HL-60/S4 treated with phorbol 12-myristate 13-acetate at 8.2 ng/mL for 4 days and 3 days (cell line): Measurements from ENCODE around the gene CAPN5.

ENCODE experiments used
- in situ Hi-C: fragments of 300-500 bp; cut with MboI; formaldehyde crosslinking; loops from 2 replicates; pipeline ENCODE4 v1.15.0; 2022; ENCODE audit warnings: low sequenced_read_pairs

The CAPN5 gene

DNA sequence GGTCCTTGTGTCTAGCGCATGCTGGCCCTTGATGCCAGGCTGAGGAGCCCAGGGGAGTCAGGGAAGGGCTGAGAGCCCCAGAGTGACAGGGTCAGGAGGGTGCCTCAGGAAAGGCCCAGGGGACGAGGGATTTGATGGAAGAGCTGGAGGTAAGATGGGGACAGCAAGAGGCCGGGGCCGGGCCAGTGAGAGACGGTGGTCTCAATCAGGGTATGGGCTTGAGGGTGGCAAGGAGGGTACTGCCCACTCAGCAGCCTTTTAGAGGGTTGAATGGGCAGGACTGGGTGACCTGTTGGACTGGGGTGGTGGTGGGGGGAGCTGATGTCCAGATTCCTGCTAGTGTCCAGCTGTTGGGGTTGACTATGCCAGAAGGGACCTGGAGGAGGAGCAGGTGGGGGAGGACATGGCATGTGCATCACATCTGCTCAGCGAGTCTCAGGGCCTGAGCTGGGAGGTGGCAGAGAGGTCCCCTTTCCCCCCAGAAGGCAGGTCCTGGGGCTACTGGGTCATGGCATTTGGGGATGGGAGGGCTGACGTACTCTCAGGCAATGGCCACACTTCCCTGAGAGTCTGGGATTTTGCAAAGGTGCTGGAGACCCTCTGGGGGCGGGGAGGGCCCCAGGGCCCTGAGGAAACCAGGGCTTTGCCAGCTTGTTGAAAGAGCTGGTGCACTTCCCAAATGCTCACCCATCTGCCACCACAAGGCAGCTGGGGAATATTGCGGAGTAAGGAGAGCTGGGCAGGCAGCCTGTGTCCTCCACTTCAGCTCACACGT, 79.7 kb downstream of the CAPN5 start:
- in situ Hi-C loops = no loop called here

GRCh38 chr11:77147036-77147315, 80.2 kb downstream of the CAPN5 start:
- in situ Hi-C loops = no loop called here

DNA sequence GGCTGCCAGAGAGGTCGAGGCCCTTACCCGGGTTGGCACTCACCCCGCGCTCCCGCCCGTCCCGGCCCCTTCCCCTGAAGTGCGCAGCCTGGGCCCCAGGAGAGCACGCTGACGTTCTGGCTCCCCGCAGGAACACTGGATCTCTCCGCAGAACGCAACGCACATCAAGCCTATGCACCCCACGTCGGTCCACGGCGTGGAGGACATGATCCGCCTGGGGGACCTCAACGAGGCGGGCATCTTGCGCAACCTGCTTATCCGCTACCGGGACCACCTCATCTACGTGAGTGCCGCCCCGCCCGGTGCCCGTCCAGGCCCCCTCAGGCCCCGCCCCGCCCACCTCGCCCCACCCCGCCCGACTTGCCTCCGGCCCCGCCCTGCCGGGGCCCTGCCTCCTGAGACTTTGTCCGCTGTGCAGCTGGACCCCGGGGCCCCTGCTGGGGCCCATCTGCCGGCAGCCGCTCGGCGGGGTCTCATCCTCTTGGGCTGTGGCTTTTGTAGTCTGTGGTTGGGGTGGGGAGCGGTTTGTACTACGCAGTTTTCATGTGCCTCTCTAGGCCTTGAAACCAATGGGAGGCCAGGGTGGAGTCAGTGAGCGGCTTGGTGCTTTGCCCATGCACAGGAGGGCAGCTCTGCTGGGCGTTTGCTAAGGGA, 81.0 kb downstream of the CAPN5 start:
- in situ Hi-C loops = no loop called here

DNA sequence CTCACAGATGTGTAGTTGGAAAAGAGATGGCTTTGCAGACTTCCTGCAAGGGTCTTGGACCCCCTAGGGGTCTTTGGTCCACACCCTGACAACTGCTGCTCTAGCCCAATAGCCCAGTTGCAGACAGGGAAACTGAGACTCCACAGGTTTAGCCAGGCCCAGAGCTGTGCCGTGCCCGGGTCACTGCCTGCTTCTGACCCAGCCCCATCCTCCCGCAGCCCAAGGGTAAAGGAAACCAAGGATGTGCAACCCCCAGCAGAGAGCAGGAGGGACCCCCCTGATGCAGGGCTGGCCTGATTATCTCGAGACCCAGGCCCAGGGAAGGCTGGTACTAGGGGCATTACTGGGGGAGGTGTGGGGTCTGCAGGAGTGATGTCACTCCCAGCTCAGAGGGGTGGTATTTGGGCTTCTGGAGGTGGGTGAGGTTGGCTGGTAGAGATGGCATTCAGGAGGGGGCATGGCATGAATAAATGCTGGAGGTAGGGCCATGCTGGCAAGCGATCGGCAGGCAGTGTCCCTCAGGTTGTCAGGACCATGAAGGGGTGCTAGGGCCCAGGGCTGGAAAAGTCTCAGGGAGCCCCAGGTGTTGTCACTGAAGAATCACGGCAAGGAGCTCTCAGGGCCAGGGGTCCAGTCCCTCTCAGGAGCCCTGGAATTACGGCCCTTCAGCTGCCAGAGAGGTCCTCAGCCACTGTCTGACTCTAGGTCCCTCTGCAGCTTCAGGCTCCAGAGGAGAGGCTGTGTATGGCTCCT, 82.4 kb downstream of the CAPN5 start:
- in situ Hi-C loops = no loop called here

- in situ Hi-C loops = no loop called here
Measured at GRCh38 chr11:77149716-77150392, 83.1 kb downstream of the CAPN5 start.

DNA sequence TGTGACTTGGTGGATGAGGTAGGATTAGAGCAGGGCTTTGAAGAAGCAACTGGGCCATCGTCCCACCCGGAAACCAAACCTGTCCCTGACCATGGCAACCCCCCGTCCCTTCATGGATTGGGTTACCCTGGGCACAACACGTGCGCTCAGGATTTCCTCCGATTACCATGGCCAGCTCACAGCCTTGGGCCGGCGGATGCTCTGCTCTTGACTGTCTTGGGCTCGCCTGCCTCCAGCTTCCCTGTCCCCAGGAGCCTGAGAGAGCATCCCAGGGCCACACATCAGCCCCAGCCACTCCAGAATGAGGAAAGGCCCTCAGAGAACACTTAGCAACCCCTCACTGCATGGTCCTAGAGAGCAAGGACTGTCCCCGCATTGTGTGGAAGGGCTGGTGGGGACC, 84.1 kb downstream of the CAPN5 start:
- in situ Hi-C loops = no loop called here

GRCh38 chr11:77151804-77152509, 85.2 kb downstream of the CAPN5 start:
- in situ Hi-C loops = no loop called here

DNA sequence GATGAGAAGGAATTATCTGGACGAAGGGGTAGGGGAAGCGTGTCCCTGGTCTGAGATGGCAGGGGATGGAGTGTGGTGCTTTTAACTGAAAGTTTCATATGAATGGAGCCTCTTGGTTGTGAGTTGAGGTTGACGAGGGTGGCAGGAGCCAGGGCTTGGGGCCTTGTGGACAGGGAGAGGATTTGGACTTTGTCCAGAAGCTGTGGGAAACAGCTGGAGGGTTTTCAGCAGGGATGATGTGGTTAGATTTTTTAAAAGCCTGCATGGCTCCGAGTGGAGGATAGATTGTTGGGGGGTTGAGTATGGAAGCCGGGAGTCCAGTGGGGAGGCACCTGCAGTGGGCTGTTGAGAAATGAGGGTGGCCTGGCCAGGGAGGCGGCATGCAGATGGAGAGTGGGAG, 86.1 kb downstream of the CAPN5 start:
- in situ Hi-C loops = no loop called here

DNA sequence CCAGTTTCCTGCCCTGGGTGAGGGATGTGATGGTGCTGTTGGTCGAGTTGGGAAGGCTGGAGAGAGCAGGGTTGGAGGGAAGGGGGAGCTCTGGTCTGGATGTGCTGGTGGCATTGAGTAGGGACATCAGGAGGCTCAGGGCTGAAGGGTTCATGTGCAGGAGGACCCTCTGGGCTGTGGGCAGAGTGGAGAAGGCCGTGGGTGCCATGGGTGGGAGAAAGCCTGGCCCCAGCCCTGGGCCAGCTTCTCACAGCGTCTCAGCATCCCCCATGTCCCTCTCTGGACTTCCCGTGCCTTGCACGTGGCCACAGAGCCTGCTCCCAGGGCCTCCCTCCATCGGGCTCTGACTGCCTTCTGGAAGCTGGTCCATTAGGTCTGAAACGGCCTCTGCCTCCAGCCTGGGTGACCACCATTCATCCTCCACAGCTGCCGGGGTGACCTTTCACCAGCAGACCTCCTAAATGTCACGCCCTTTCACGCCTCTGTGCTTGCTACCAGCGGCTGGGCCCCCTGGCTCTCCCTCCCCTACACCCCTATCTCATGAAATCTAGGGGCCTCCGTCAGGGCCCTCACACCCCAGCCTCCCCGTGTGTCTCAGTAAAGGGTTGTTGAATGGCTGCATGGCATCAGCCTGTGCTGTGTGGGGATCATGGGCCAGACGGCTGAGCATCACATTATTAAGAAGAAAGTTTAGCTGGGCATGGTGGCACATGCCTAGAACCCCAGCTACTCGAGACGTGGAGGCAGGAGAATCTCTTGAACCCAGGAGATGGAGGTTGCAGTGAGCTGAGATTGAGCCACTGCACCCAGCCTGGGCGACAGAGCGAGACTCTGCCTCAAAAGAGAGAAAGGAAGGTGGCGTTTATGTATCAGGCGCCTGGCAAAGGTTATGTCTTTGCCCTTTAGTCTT, 86.8 kb downstream of the CAPN5 start:
- in situ Hi-C loops = no loop called here

DNA sequence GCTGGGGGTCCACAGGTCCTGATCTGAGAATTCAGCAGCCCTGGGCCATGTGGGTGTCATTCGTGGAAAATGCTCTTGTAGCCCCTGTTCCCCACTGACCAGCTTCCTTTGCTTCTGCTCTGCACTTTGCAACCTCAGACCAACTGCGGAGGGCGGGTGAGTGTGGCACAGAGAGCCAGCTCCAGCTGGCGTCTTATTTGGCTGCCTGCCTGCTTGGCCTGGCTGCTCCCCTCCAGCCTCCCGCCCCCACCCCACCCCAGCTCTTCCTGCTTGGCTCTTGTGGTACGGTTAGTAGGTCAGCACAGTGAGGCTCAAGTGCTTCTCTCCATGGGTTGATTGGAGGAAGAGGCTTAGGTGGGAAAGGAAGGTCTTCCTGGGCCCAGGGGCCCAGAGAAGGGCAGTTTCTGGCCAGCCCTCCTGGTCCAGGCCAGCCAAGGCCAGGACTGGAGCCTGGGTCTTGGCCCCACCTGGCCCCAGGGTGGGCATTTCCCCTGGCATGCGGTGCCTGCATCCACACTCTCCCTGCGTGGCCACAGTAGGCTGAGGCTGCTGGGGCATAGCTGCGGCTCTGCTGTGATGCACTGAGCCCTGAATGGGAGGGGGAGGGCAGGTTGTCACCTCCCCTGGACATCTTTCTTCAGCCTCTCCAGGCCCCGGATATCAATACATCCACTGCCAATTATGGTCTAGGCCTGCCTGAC, 87.8 kb downstream of the CAPN5 start:
- in situ Hi-C loops = no loop called here

GRCh38 chr11:77155082-77155475, 88.3 kb downstream of the CAPN5 start:
- in situ Hi-C loops = no loop called here

- in situ Hi-C loops = no loop called here
Measured at GRCh38 chr11:77155556-77156130, 88.9 kb downstream of the CAPN5 start.

- in situ Hi-C loops = no loop called here
Measured at GRCh38 chr11:77156396-77157195, 89.8 kb downstream of the CAPN5 start.

GRCh38 chr11:77158041-77158695, 91.4 kb downstream of the CAPN5 start:
- in situ Hi-C loops = no loop called here

- in situ Hi-C loops = no loop called here
Measured at GRCh38 chr11:77159219-77159936, 92.6 kb downstream of the CAPN5 start.

- in situ Hi-C loops = no loop called here
Measured at GRCh38 chr11:77159937-77160495, 93.2 kb downstream of the CAPN5 start.

GRCh38 chr11:77163271-77163670, 96.5 kb downstream of the CAPN5 start:
- in situ Hi-C loops = no loop called here
